Smooth muscle cell (in vitro differentiated cells): ENCODE results near the gene C19orf47. TPM values are rescaled to one million over a fixed set of nuclear protein-coding genes. Genes with fewer than 3 reads are reported as not detected.

Experiments
- DNase-seq: peaks from one replicate; lab custom pipeline; 2025; ENCODE audit not compliant: unreplicated experiment; lab: John Stamatoyannopoulos, UW
- H2AFZ ChIP-seq: fragments of 200-600 bp; sonication (generic); 2 replicates; pipeline ENCODE4 v1.6.0; 2016; ENCODE audit warnings: antibody characterized with exemption, low read depth, mild to moderate bottlenecking
- H3F3A ChIP-seq: fragments of 200-600 bp; sonication (generic); 2 replicates; pipeline ENCODE4 v1.6.0; 2017; ENCODE audit warnings: antibody characterized with exemption, low read depth
- H3K27ac ChIP-seq: fragments of 200-600 bp; sonication (generic); 2 replicates; pipeline ENCODE4 v1.5.1; 2016; ENCODE audit warnings: low read depth, mild to moderate bottlenecking
- H3K27me3 ChIP-seq: fragments of 200-600 bp; sonication (generic); 2 replicates; pipeline ENCODE4 v1.6.1; 2016; ENCODE audit warnings: low read depth, mild to moderate bottlenecking
- H3K36me3 ChIP-seq: fragments of 200-600 bp; sonication (generic); 2 replicates; pipeline ENCODE4 v1.5.1; 2016; ENCODE audit warnings: low read depth
- H3K4me1 ChIP-seq: fragments of 200-600 bp; sonication (generic); 2 replicates; pipeline ENCODE4 v1.5.1; 2016; ENCODE audit warnings: low read depth
- H3K4me2 ChIP-seq: fragments of 200-600 bp; sonication (generic); 2 replicates; pipeline ENCODE4 v1.6.0; 2016; ENCODE audit warnings: mild to moderate bottlenecking
- H3K4me3 ChIP-seq: fragments of 200-600 bp; sonication (generic); 2 replicates; pipeline ENCODE4 v1.5.1; 2016; ENCODE audit warnings: mild to moderate bottlenecking
- H3K79me2 ChIP-seq: fragments of 200-600 bp; sonication (generic); 2 replicates; pipeline ENCODE4 v1.6.0; 2016; ENCODE audit warnings: low read depth, mild to moderate bottlenecking
- H3K9ac ChIP-seq: fragments of 200-600 bp; sonication (generic); 2 replicates; pipeline ENCODE4 v1.6.0; 2016; ENCODE audit warnings: low read depth
- H3K9me3 ChIP-seq: fragments of 200-600 bp; sonication (generic); replicated peaks from 2 replicates; pipeline ENCODE4 v1.5.1; 2016; ENCODE audit warnings: low read depth
- H4K20me1 ChIP-seq: fragments of 200-600 bp; sonication (generic); 2 replicates; pipeline ENCODE4 v1.6.0; 2016; ENCODE audit warnings: low read depth
- WGBS: methylation state at CpG from one replicate; pipeline ENCODE4 v1.1.7; 2016; ENCODE audit warnings: low lambda C conversion rate; 5-methylcytosine and 5-hydroxymethylcytosine counted together
- polyA plus RNA-seq: library from polyadenylated mRNA; unstranded; fragments of >200 nt; fragmentation: Nextera tagmentation; extraction: Ambion mirVana; gene quantifications from 2 replicates; pipeline ENCODE4 v1.2.1, GENCODE V29; 2016
- total RNA-seq: library from RNA; depleted of rRNA; stranded (reverse); fragments of >200 nt; gene quantifications from 2 replicates; pipeline ENCODE4 v1.2.3, GENCODE V29; 2014
- TF ChIP-seq, protein P1 (sequence below): fragments of 200-600 bp; sonication (generic); IDR thresholded peaks from 2 replicates; pipeline ENCODE4 v1.5.1; 2017; ENCODE audit warnings: borderline replicate concordance, mild to moderate bottlenecking, antibody characterized with exemption; ENCODE audit not compliant: insufficient read depth, poor library complexity, severe bottlenecking

The C19orf47 gene
- total and polyA plus RNA-seq, 2 experiments from 2014 or later, result 6.3 to 9.3 TPM

DNA sequence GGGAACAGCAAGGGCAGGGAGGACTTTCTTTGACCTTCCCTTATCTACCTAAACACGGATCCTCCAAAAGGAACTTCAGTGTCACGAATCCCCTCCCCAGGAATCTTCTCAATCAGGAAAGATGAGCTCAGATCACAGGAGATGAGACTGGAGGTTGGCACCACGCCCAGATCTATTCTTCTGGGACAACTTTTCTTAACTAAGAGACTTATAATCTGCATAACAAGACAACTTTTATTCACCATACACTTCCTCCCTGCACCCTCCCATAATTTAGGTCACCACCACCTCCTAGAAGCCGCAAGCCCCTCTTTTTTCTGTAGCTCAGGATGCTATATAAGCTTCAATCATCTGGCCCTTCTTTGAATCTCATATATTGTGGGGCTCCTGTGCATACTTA is 43.9 kb downstream of the C19orf47 start:
- no peak overlapping the region for H3K4me3 ChIP-seq
- no peak for DNase-seq
- H3K27me3 ChIP-seq, result no peaks in the 10 kb centered on the region
- H3K4me2 ChIP-seq, result no peak overlapping the region
- TF ChIP-seq, protein P1, sequence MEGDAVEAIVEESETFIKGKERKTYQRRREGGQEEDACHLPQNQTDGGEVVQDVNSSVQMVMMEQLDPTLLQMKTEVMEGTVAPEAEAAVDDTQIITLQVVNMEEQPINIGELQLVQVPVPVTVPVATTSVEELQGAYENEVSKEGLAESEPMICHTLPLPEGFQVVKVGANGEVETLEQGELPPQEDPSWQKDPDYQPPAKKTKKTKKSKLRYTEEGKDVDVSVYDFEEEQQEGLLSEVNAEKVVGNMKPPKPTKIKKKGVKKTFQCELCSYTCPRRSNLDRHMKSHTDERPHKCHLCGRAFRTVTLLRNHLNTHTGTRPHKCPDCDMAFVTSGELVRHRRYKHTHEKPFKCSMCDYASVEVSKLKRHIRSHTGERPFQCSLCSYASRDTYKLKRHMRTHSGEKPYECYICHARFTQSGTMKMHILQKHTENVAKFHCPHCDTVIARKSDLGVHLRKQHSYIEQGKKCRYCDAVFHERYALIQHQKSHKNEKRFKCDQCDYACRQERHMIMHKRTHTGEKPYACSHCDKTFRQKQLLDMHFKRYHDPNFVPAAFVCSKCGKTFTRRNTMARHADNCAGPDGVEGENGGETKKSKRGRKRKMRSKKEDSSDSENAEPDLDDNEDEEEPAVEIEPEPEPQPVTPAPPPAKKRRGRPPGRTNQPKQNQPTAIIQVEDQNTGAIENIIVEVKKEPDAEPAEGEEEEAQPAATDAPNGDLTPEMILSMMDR, result no peak
- no peaks in the 10 kb centered on the region for H3K9me3 ChIP-seq
- no peak overlapping the region for H3K27ac ChIP-seq
- WGBS, result 65% methylated on average over 4 of the region's 4 CpGs
- no peak overlapping the region for H3K9ac ChIP-seq
- no peaks in the 10 kb centered on the region for H3K79me2 ChIP-seq
- no peaks in the 10 kb centered on the region for H3F3A ChIP-seq
- H3K4me1 ChIP-seq, result no peaks in the 10 kb centered on the region
- H3K36me3 ChIP-seq, result no peaks in the 10 kb centered on the region
- no peak overlapping the region for H2AFZ ChIP-seq
- H4K20me1 ChIP-seq, result no peaks in the 10 kb centered on the region

DNA sequence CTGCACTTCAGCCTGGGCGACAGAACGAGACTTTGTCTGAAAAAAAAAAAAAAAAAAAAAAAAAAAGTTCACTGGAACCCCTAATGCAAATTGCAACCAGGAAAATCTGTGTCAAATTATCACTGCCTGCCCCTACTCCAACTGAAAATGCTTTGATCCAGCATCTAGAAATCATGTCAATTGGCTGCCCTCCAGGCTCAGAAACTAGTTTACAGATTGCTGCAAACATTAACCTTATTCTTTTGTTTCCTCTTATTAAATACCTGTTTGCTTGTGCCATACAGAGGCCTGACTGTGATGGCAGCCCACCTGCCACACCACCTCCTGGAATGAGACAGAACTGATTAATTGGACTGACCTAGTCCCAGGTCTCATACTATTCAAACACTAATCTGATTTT is 44.4 kb downstream of the C19orf47 start:
- Histone ChIP-seq H3K36me3 (no peaks in the 10 kb centered on the region), H3K9ac (no peak overlapping the region), H2AFZ (no peak overlapping the region), H3K27ac (no peak overlapping the region), H3K27me3 (no peaks in the 10 kb centered on the region), H3K4me2 (no peak overlapping the region), H3K9me3 (no peaks in the 10 kb centered on the region), H3K79me2 (no peaks in the 10 kb centered on the region), H3K4me3 (no peak overlapping the region), H4K20me1 (no peaks in the 10 kb centered on the region), H3K4me1 (no peaks in the 10 kb centered on the region), H3F3A (no peaks in the 10 kb centered on the region)
- 100% methylated on average over 2 of the region's 2 CpGs for WGBS
- TF ChIP-seq, protein P1, result no peak
- no peak for DNase-seq

DNA sequence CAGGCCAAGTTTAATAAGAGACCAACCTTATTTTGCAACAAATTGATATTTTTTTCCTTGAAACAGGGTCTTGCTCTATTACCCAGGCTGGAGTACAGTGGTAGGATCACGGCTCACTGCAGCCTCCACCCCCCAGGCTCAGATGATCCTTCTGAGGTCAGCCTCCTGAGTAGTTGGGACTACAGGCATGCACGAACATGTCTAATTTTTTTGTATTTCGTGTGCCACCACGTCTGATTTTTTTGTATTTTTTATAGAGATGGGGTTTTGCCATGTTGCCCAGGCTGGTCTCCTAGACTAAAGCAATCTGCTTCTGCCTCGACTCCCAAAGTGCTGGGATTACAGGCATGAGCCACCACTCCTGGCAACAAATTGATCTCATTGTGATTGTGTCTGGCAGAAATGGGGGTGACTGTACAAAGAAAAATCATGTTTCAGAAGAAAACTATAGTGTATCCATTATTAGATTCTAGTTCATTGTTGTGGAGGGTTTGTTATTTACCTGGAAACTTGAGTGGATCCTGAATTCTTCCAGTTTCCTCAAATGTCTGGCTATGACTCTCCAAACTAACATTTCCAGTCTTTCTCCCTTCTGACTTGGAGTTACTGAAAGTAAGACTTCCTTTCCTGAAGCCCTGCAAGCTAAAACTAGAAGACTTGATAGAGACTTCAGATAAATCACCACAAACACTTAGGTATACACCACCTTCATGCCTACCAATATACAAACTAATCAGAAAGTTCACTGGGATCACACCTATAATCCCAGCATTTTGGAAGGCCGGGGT is 45.8 kb downstream of the C19orf47 start:
- H3F3A ChIP-seq, result no peaks in the 10 kb centered on the region
- DNase-seq, result no peak
- H3K9ac ChIP-seq, result no peak overlapping the region
- H3K4me3 ChIP-seq, result no peak overlapping the region
- H3K27me3 ChIP-seq, result no peaks in the 10 kb centered on the region
- peak overlapping the region; percentile 80 for H3K27ac ChIP-seq
- TF ChIP-seq, protein P1, result no peak
- no peak overlapping the region for H2AFZ ChIP-seq
- WGBS, result 74% methylated on average over 6 of the region's 6 CpGs
- H4K20me1 ChIP-seq, result no peaks in the 10 kb centered on the region
- H3K4me2 ChIP-seq, result no peak overlapping the region
- H3K9me3 ChIP-seq, result no peaks in the 10 kb centered on the region
- no peaks in the 10 kb centered on the region for H3K4me1 ChIP-seq
- no peaks in the 10 kb centered on the region for H3K79me2 ChIP-seq
- H3K36me3 ChIP-seq, result no peaks in the 10 kb centered on the region

DNA sequence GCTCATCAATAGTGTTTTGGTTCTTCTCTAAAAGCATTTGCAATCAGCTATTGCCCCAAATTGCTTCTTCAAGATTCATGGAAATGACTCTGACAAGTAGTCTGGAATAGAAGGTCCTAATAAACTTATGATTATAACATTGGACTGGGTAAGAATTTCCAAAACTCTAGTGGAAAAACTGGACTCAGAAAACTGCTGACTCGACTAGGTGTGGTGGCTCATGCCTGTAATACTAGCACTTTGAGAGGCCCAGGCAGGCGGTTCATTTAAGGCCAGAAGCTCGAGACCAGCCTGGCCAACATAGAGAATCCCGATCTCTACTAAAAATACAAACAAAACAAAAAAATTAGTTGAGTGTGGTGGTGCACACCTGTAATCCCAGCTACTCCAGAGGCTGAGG is 47.5 kb downstream of the C19orf47 start:
- Histone ChIP-seq H3K27ac (no peak overlapping the region), H3K27me3 (no peaks in the 10 kb centered on the region), H3K4me1 (no peaks in the 10 kb centered on the region), H3K9ac (no peak overlapping the region), H3K79me2 (no peaks in the 10 kb centered on the region), H3F3A (no peaks in the 10 kb centered on the region), H3K9me3 (no peaks in the 10 kb centered on the region), H2AFZ (no peak overlapping the region), H3K36me3 (no peaks in the 10 kb centered on the region), H4K20me1 (no peaks in the 10 kb centered on the region), H3K4me2 (no peak overlapping the region), H3K4me3 (no peak overlapping the region)
- WGBS, result 95% methylated on average over 4 of the region's 4 CpGs
- no peak for DNase-seq
- TF ChIP-seq, protein P1, result no peak
